GM23248 (cell line): ENCODE data around the gene DDX3X. TPM values are rescaled to one million over a fixed set of nuclear protein-coding genes. Genes with fewer than 3 reads are reported as not detected.
"Not testable (repeated sequence)": the region's sequence is repeated elsewhere in the genome, so short reads cannot be mapped to it uniquely, and the experiment has no call there.

ENCODE experiments used
- DNase-seq: peaks from one replicate; pipeline ENCODE4 v3.0.0-alpha.2; 2015
- H2AFZ ChIP-seq: fragments of 200-600 bp; sonication (generic); 2 replicates; pipeline ENCODE4 v1.6.1; 2016; ENCODE audit warnings: antibody characterized with exemption
- H3F3A ChIP-seq: fragments of 200-600 bp; sonication (generic); 2 replicates; pipeline ENCODE4 v1.6.1; 2016; ENCODE audit warnings: mild to moderate bottlenecking, antibody characterized with exemption, mixed run types; ENCODE audit not compliant: insufficient read depth
- H3K27ac ChIP-seq: fragments of 200-600 bp; sonication (generic); 2 replicates; pipeline ENCODE4 v1.5.1; 2016; ENCODE audit warnings: mild to moderate bottlenecking
- H3K27me3 ChIP-seq: fragments of 200-600 bp; sonication (generic); replicated peaks from 2 replicates; pipeline ENCODE4 v1.6.1; 2016; ENCODE audit warnings: mild to moderate bottlenecking; ENCODE audit not compliant: insufficient read depth
- H3K36me3 ChIP-seq: fragments of 200-600 bp; sonication (generic); 2 replicates; pipeline ENCODE4 v1.6.1; 2016; ENCODE audit warnings: low read depth, mild to moderate bottlenecking
- H3K4me1 ChIP-seq: fragments of 200-600 bp; sonication (generic); 2 replicates; pipeline ENCODE4 v1.6.1; 2016; ENCODE audit warnings: mild to moderate bottlenecking; ENCODE audit not compliant: insufficient read depth
- H3K4me2 ChIP-seq: fragments of 200-600 bp; sonication (generic); one replicate; pipeline ENCODE4 v1.6.1; 2016; ENCODE audit warnings: mild to moderate bottlenecking; ENCODE audit not compliant: unreplicated experiment
- H3K4me3 ChIP-seq: fragments of 200-600 bp; sonication (generic); 2 replicates; pipeline ENCODE4 v1.5.1; 2016; ENCODE audit warnings: mild to moderate bottlenecking
- H3K79me2 ChIP-seq: fragments of 200-600 bp; sonication (generic); 2 replicates; pipeline ENCODE4 v1.6.1; 2016; ENCODE audit warnings: mild to moderate bottlenecking; ENCODE audit not compliant: insufficient read depth
- H3K9ac ChIP-seq: fragments of 200-600 bp; sonication (generic); 2 replicates; pipeline ENCODE4 v1.6.1; 2016; ENCODE audit warnings: mild to moderate bottlenecking
- H3K9me2 ChIP-seq: fragments of 200-600 bp; sonication (generic); 2 replicates; pipeline ENCODE4 v1.6.1; 2016; ENCODE audit warnings: mixed run types, mild to moderate bottlenecking, moderate library complexity; ENCODE audit not compliant: insufficient read depth
- H3K9me3 ChIP-seq: fragments of 200-600 bp; sonication (generic); one replicate; pipeline ENCODE4 v1.6.1; 2017; ENCODE audit warnings: low read depth
- H4K20me1 ChIP-seq: fragments of 200-600 bp; sonication (generic); 2 replicates; pipeline ENCODE4 v1.6.0; 2016; ENCODE audit not compliant: insufficient read depth
- EZH2 ChIP-seq: fragments of 200-600 bp; sonication (generic); IDR thresholded peaks from 2 replicates; pipeline ENCODE4 v1.6.1; 2018; ENCODE audit warnings: antibody characterized with exemption, mild to moderate bottlenecking; ENCODE audit not compliant: insufficient read depth, poor library complexity, severe bottlenecking
- EZH2phosphoT487 ChIP-seq: fragments of 200-600 bp; sonication (generic); IDR thresholded peaks from 2 replicates; pipeline ENCODE4 v1.6.1; 2018; ENCODE audit warnings: antibody characterized with exemption, moderate library complexity, mild to moderate bottlenecking, low read depth; ENCODE audit not compliant: insufficient read depth
- WGBS, 2 experiments: methylation state at CpG; one replicate each; pipeline ENCODE4 v1.1.6; 2015 to 2017; ENCODE audit warnings: low lambda C conversion rate in 2 of 2, low coverage in 1 of 2; ENCODE audit errors: missing lambda C conversion rate in 2 of 2; 5-methylcytosine and 5-hydroxymethylcytosine counted together
- in situ Hi-C: fragments of 300-500 bp; cut with MboI; formaldehyde crosslinking; loops from 2 replicates; pipeline ENCODE4 v1.15.0; 2020
- polyA plus RNA-seq: library from polyadenylated mRNA; unstranded; fragments of >200 nt; fragmentation: Nextera tagmentation; extraction: Ambion mirVana; gene quantifications from 2 replicates; pipeline ENCODE4 v1.2.1, GENCODE V29; 2016
- small RNA-seq: library from RNA; depleted of rRNA; stranded (forward); fragments of <200 nt; gene quantifications from one replicate; pipeline ENCODE3, GENCODE V24; 2014; ENCODE audit warnings: low read depth, low replicate concordance
- total RNA-seq: library from RNA; depleted of rRNA; stranded (reverse); fragments of >200 nt; shearing (Covaris generic); gene quantifications from 2 replicates; pipeline ENCODE4 v1.2.3, GENCODE V29; 2014; rRNA removed

Gene DDX3X
- total and polyA plus RNA-seq, 2 experiments from 2014 or later, result 129 to 206 TPM

DNA sequence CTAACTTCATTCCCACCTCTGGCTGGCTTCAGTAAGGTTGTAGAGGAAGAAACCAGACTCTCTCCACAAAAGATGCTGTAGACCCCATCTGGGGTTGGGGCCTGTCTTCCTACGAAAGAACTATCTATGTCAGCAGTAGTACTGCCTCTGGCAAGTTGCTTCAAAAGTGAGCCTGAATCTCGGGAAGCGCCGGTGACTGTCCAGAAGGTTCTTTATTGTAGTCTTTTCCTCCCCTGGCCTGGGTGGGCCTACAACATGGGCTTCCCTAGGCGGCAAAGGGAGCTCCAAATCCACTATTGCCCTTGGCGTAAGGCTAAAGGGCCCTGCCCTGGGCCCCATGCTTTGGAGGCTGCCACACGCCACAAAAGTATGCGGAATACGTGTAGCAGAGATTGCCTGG lies 74.6 kb downstream of the DDX3X start:
- no peak overlapping the region for H2AFZ ChIP-seq
- DNase-seq, result no peak
- in situ Hi-C loops, result no loop called here
- no peaks in the 10 kb centered on the region for H4K20me1 ChIP-seq
- H3K4me1 ChIP-seq, result no peaks in the 10 kb centered on the region
- H3K27ac ChIP-seq, result no peak overlapping the region
- TF ChIP-seq EZH2 (no peak), EZH2phosphoT487 (no peak)
- no peaks in the 10 kb centered on the region for H3K27me3 ChIP-seq
- no peak overlapping the region for H3K4me2 ChIP-seq
- no peak overlapping the region for H3K4me3 ChIP-seq
- no peaks in the 10 kb centered on the region for H3K79me2 ChIP-seq
- no peaks in the 10 kb centered on the region for H3K36me3 ChIP-seq
- WGBS, 2 experiments, result 75 to 76% methylated on average over 9 of the region's 9 CpGs
- H3F3A ChIP-seq, result no peaks in the 10 kb centered on the region
- no peak overlapping the region for H3K9ac ChIP-seq
- H3K9me3 ChIP-seq, result no peaks in the 10 kb centered on the region
- no peaks in the 10 kb centered on the region for H3K9me2 ChIP-seq

DNA sequence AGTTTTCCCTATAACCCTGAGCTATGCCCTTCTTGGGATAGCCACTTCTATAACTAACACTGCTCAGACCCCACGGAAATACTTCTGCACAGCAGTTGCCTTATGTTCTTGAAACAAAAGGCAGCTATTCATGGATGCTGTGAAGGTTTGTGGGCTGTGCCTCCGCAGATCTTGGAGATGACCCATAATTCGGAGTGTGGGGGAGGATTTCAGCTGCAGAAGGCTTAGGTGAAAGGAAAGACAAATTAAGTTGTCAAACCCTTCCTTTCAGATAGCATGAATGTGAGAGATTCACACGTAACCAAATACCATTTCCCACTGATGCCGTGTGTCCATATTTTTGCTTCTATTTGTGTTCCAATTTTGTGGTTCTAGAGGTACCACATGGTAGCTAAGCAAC lies 75.0 kb downstream of the DDX3X start:
- no peak for DNase-seq

DNA sequence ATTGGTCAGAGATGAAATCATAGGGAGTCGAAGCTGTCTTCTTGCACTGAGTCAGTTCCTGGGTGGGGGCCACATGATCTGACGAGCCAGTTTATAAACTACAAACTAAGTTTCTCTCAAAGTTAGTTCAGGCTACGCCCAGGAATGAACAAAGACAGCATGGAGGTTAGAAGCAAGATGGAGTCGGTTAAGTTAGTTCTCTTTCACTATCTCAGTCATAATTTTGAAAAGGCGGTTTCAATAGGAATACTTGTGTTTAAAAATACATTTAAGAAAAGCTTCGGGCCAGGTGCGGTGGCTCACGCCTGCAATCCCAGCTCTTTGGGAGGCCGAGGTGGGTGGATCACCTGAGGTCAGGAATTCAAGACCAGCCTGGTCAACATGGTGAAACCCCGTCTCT lies 77.3 kb downstream of the DDX3X start:
- in situ Hi-C loops, result not testable (repeated sequence)

More for the DNA sequence above, 75.0 kb downstream of the DDX3X start:
- no peaks in the 10 kb centered on the region for H3F3A ChIP-seq
- H3K4me2 ChIP-seq, result no peak overlapping the region
- no peaks in the 10 kb centered on the region for H3K9me2 ChIP-seq
- no peak overlapping the region for H3K27ac ChIP-seq
- no peak for TF ChIP-seq EZH2
- no peak for TF ChIP-seq EZH2phosphoT487
- WGBS, 2 experiments, result 87 to 91% methylated on average over 5 of the region's 5 CpGs
- H4K20me1 ChIP-seq, result no peaks in the 10 kb centered on the region
- H3K4me1 ChIP-seq, result no peaks in the 10 kb centered on the region
- H3K79me2 ChIP-seq, result no peaks in the 10 kb centered on the region
- in situ Hi-C loops, result no loop called here
- H3K27me3 ChIP-seq, result no peaks in the 10 kb centered on the region
- H3K36me3 ChIP-seq, result no peaks in the 10 kb centered on the region
- H3K4me3 ChIP-seq, result no peak overlapping the region
- no peak overlapping the region for H2AFZ ChIP-seq
- H3K9me3 ChIP-seq, result no peaks in the 10 kb centered on the region
- no peak overlapping the region for H3K9ac ChIP-seq

DNA sequence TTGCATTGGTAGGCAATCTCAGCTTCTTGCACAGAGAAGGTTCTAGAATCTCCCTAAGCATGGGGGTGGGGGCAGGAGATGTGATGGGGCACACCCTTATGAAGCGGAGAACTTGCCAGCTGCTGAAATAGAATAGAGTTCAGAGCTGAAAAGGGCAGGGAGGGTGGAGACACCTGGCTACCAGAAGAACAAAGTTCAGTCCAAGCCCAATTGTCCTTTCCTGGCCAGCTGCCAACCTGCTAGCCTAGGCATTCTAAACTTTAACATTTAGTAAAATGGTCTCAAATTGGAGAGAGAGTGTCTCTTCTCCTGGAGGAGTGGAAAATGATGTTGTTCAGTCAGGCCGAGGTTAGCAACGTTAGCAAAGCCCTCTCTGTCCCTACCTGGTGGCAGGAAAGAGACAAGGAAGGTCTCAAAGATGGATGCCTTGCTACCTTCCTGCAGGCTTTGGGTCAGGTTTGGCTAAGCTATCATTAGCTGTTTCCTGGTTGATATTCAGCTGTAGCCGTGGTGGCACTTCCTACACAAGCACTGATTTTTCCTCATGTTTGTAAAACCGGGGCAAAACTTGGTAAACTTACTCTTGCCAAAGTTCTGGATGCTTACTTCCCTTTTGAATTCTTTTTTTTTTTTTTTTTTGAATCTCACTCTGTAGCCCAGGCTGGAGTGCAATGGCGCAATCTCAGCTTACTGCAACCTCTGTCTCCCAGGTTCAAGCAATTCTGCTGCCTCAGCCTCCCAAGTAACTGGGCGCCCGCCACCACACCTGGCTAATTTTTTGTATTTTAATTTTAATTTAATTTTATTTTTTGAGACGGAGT lies 78.5 kb downstream of the DDX3X start:
- no peak overlapping the region for H3K27ac ChIP-seq
- no peaks in the 10 kb centered on the region for H4K20me1 ChIP-seq
- H2AFZ ChIP-seq, result no peak overlapping the region
- no peak overlapping the region for H3K9ac ChIP-seq
- TF ChIP-seq EZH2 (no peak), EZH2phosphoT487 (no peak)
- H3K4me1 ChIP-seq, result no peaks in the 10 kb centered on the region
- no peaks in the 10 kb centered on the region for H3K9me3 ChIP-seq
- no peaks in the 10 kb centered on the region for H3K79me2 ChIP-seq
- no peaks in the 10 kb centered on the region for H3F3A ChIP-seq
- no peak overlapping the region for H3K4me2 ChIP-seq
- H3K27me3 ChIP-seq, result no peaks in the 10 kb centered on the region
- H3K4me3 ChIP-seq, result no peak overlapping the region
- no peaks in the 10 kb centered on the region for H3K36me3 ChIP-seq
- WGBS, 2 experiments, result 86 to 88% methylated on average over 9 of the region's 9 CpGs
- DNase-seq, result no peak
- H3K9me2 ChIP-seq, result no peaks in the 10 kb centered on the region
- in situ Hi-C loops, result no loop called here

More for the DNA sequence above, 77.3 kb downstream of the DDX3X start:
- not testable (repeated sequence) for H2AFZ ChIP-seq, H3K9me2 ChIP-seq, H3K4me3 ChIP-seq, H3K79me2 ChIP-seq, H3K36me3 ChIP-seq, H3K27ac ChIP-seq, H3K9ac ChIP-seq, H3K27me3 ChIP-seq, H3F3A ChIP-seq, DNase-seq, H3K4me2 ChIP-seq, H3K9me3 ChIP-seq, H3K4me1 ChIP-seq, H4K20me1 ChIP-seq
- WGBS, 2 experiments, result 79 to 82% methylated on average over 9 to 10 of the region's 10 CpGs

Small RNA genes within 50 kb of the gene (small RNA-seq; reads per million reads assigned to genes)
- not detected for gene RF00019
- gene RNA5SP502, result not detected

Other genes starting within 250 kb of the DDX3X start
- 72.3 and 76.1 TPM in 2 replicates for gene USP9X, start 248.7 kb upstream of the DDX3X start, total RNA-seq
- 21.5 and 23.9 TPM in 2 replicates for gene USP9X, start 248.7 kb upstream of the DDX3X start, polyA plus RNA-seq
- gene NYX, start 113.2 kb downstream of the DDX3X start, total RNA-seq, result not detected in 2 replicates
- gene NYX, start 113.2 kb downstream of the DDX3X start, polyA plus RNA-seq, result not detected in 2 replicates